GM18517 (cell line): ENCODE measurements around the gene NBPF20.
"Not testable (repeated sequence)": the region's sequence is repeated elsewhere in the genome, so short reads cannot be mapped to it uniquely, and the experiment has no call there.

Source experiments
- ATAC-seq: cut with Tn5 transposase; IDR thresholded peaks from one replicate; pipeline ENCODE4 v1.9.1; 2021; ENCODE audit warnings: mild to moderate bottlenecking, moderate library complexity; ENCODE audit not compliant: unreplicated experiment

NBPF20 gene

GRCh38 chr1:145425436-145426029, at the start of gene NBPF20:
TSS of gene NBPF20 (minus strand) at chr1:145425603. CDS start at chr1:145405272, 20,331 bp downstream.
- no peak for ATAC-seq

GRCh38 chr1:145474837-145475368, 49.5 kb upstream of the NBPF20 start:
- ATAC-seq, result not testable (repeated sequence)

- ATAC-seq, result not testable (repeated sequence)
These were observed 47.3 kb upstream of the NBPF20 start for GRCh38 chr1:145472731-145473130.

- ATAC-seq, result not testable (repeated sequence)
These were observed 46.0 kb upstream of the NBPF20 start for GRCh38 chr1:145471365-145471764.

GRCh38 chr1:145465405-145466144, 40.2 kb upstream of the NBPF20 start:
- ATAC-seq, result peak; percentile 89

GRCh38 chr1:145464708-145465336, 39.4 kb upstream of the NBPF20 start:
- peak; percentile 9 for ATAC-seq

- not testable (repeated sequence) for ATAC-seq
These were observed 38.6 kb upstream of the NBPF20 start for GRCh38 chr1:145464017-145464416.

GRCh38 chr1:145460684-145461083, 35.3 kb upstream of the NBPF20 start:
- not testable (repeated sequence) for ATAC-seq

- not testable (repeated sequence) for ATAC-seq
These were observed 34.6 kb upstream of the NBPF20 start for GRCh38 chr1:145460048-145460447.

GRCh38 chr1:145459591-145459990, 34.2 kb upstream of the NBPF20 start:
- ATAC-seq, result not testable (repeated sequence)

- not testable (repeated sequence) for ATAC-seq
These were observed 33.7 kb upstream of the NBPF20 start for GRCh38 chr1:145459063-145459462.

- not testable (repeated sequence) for ATAC-seq
These were observed 29.4 kb upstream of the NBPF20 start for GRCh38 chr1:145454824-145455177.

GRCh38 chr1:145453873-145454823, 28.7 kb upstream of the NBPF20 start:
- not testable (repeated sequence) for ATAC-seq

GRCh38 chr1:145452506-145452905, 27.1 kb upstream of the NBPF20 start:
- not testable (repeated sequence) for ATAC-seq

- ATAC-seq, result not testable (repeated sequence)
These were observed 26.5 kb upstream of the NBPF20 start for GRCh38 chr1:145451914-145452313.

- not testable (repeated sequence) for ATAC-seq
These were observed 19.8 kb upstream of the NBPF20 start for GRCh38 chr1:145445219-145445618.

- not testable (repeated sequence) for ATAC-seq
These were observed 16.9 kb upstream of the NBPF20 start for GRCh38 chr1:145442340-145442739.

GRCh38 chr1:145431363-145432256, 6.2 kb upstream of the NBPF20 start:
- not testable (repeated sequence) for ATAC-seq

GRCh38 chr1:145430830-145431229, 5.4 kb upstream of the NBPF20 start:
- ATAC-seq, result not testable (repeated sequence)
